K562 (cell line): Measurements from ENCODE around the gene LOXL3. TPM values are rescaled to one million over a fixed set of nuclear protein-coding genes. Genes with fewer than 3 reads are reported as not detected.
A peak's percentile ranks its signal among the peaks of the same experiment; 100 is the strongest.

Experiments used
- ARID1B ChIP-seq: fragments of 450-650 bp; IDR thresholded peaks from 2 replicates; pipeline ENCODE4 v1.6.1; 2016; ENCODE audit warnings: antibody characterized with exemption, mild to moderate bottlenecking, inconsistent platforms
- BRF2 ChIP-seq: IDR thresholded peaks from 3 replicates; pipeline ENCODE4 v1.6.1; 2011; ENCODE audit warnings: borderline replicate concordance, mild to moderate bottlenecking; ENCODE audit not compliant: insufficient read length, insufficient read depth
- CBFA2T3 ChIP-seq: fragments of 450-650 bp; IDR thresholded peaks from 2 replicates; pipeline ENCODE4 v1.6.1; 2017
- CBX8 ChIP-seq: fragments of 200-600 bp; sonication (generic); IDR thresholded peaks from 2 replicates; pipeline ENCODE4 v1.6.1; 2012; ENCODE audit warnings: borderline replicate concordance, mixed run types, low read depth, mild to moderate bottlenecking, moderate library complexity, mixed read lengths, low read length, control low read depth, inconsistent platforms; ENCODE audit not compliant: poor library complexity, severe bottlenecking; ENCODE audit errors: extremely low read depth
- E2F8 ChIP-seq: fragments of 450-650 bp; IDR thresholded peaks from 2 replicates; pipeline ENCODE4 v1.7.1; 2018; ENCODE audit warnings: mild to moderate bottlenecking, low read depth; ENCODE audit not compliant: partially characterized antibody
- EHMT2 ChIP-seq: fragments of 450-650 bp; IDR thresholded peaks from 2 replicates; pipeline ENCODE4 v1.6.1; 2018; ENCODE audit warnings: antibody characterized with exemption
- ELF1 ChIP-seq: fragments of 200-800 bp; sonication (Bioruptor generic); IDR thresholded peaks from 2 replicates; pipeline ENCODE4 v1.6.1; 2016; ENCODE audit warnings: missing genetic modification characterization, missing compliant biosample characterization
- ETV5 ChIP-seq: sonication (generic); formaldehyde crosslinking; IDR thresholded peaks from 2 replicates; pipeline ENCODE4 v1.4.0; 2020; ENCODE audit warnings: low read depth, mild to moderate bottlenecking, missing genetic modification reagents
- REST ChIP-seq, 2 experiments: fragments of 450-650 bp; formaldehyde crosslinking in 1 of 2; IDR thresholded peaks; 2 replicates each; pipeline versions ENCODE4 v1.4.0 to v1.6.1; 2014 to 2020; ENCODE audit warnings: mild to moderate bottlenecking in 2 of 2, borderline replicate concordance in 1 of 2, low read depth in 1 of 2
- SIN3B ChIP-seq: fragments of 450-650 bp; IDR thresholded peaks from 2 replicates; pipeline ENCODE4 v1.6.1; 2017; ENCODE audit warnings: low read depth, mild to moderate bottlenecking, moderate library complexity
- SRSF9 ChIP-seq: fragments of 200-400 bp; formaldehyde crosslinking; IDR thresholded peaks from 2 replicates; pipeline ENCODE4 v1.6.1; 2017; ENCODE audit warnings: low read depth, low read length, borderline replicate concordance
- THRB ChIP-seq: fragments of 450-650 bp; formaldehyde crosslinking; conservative IDR thresholded peaks from 2 replicates; pipeline ENCODE4 v1.4.0; 2022; ENCODE audit warnings: mild to moderate bottlenecking, missing genetic modification characterization
- ZNF253 ChIP-seq: fragments of 250-450 bp; sonication (Bioruptor Pico); conservative IDR thresholded peaks from 2 replicates; pipeline ENCODE4 v1.6.1; 2021; ENCODE audit warnings: mild to moderate bottlenecking
- polyA plus RNA-seq, 8 experiments: library from polyadenylated mRNA; depleted of rRNA in 4 of 8; stranded (reverse) in 5 of 8; unstranded in 3 of 8; fragments of >200 nt; fragmentation: Nextera tagmentation in 2 of 8; fragmentation: Illumina TruSeq in 1 of 8; extraction: Ambion mirVana in 2 of 8; extraction: Trizol in 1 of 8; gene quantifications; 2 replicates each; pipeline versions ENCODE4 v1.2.1 to v1.2.3, GENCODE V29; 2011 to 2014; ENCODE audit warnings: inconsistent platforms in 1 of 8, missing spikeins in 1 of 8
- total RNA-seq, 7 experiments: library from RNA; depleted of rRNA in 6 of 7; stranded (reverse); fragments of >200 nt in 6 of 7; fragmentation: Illumina TruSeq in 2 of 7; extraction: Trizol in 2 of 7; gene quantifications; 2 replicates each; pipeline versions ENCODE4 v1.2.1 to v1.2.3, GENCODE V29; 2011 to 2021; ENCODE audit warnings: low replicate concordance in 1 of 7

The LOXL3 gene
- total and polyA plus RNA-seq, 9 of the 15 experiments (the other 6 are each of a cell fraction or from before 2014, with no cell fraction given) = 0.22 to 0.99 (median 0.31) TPM

- TF ChIP-seq ETV5 (CRISPR knock-in tag) (peak; percentile 61; the same call in 1 of the 2 replicates), REST (IDR thresholded peaks at IDR 0.05; ENCODE audit: borderline replicate concordance) (0 out of 2 replicates have a peak, but pooled peaks have one; percentile 15), REST (CRISPR knock-in tag; IDR thresholded peaks at IDR 0.05; ENCODE audit: low read depth) (no peak), EHMT2 (no peak), SRSF9 (no peak), CBFA2T3 (no peak), ARID1B (0 out of 2 replicates have a peak, but pooled peaks have one; percentile 8), E2F8 (no peak), BRF2 (no peak), ZNF253 (no peak), THRB (no peak), CBX8 (no peak), ELF1 (peak; percentile 26; the same call in 1 of the 2 replicates), SIN3B (peak; percentile 21; the same call in 1 of the 2 replicates)
Observed at GRCh38 chr2:74554820-74555531, 1.2 kb upstream of the LOXL3 start (continued).
